ENCODE data around the gene POMGNT1.
A peak's percentile ranks its signal among the peaks of the same experiment; 100 is the strongest.
"Not testable (repeated sequence)": the region's sequence is repeated elsewhere in the genome, so short reads cannot be mapped to it uniquely, and the experiment has no call there.

POMGNT1 gene

DNA sequence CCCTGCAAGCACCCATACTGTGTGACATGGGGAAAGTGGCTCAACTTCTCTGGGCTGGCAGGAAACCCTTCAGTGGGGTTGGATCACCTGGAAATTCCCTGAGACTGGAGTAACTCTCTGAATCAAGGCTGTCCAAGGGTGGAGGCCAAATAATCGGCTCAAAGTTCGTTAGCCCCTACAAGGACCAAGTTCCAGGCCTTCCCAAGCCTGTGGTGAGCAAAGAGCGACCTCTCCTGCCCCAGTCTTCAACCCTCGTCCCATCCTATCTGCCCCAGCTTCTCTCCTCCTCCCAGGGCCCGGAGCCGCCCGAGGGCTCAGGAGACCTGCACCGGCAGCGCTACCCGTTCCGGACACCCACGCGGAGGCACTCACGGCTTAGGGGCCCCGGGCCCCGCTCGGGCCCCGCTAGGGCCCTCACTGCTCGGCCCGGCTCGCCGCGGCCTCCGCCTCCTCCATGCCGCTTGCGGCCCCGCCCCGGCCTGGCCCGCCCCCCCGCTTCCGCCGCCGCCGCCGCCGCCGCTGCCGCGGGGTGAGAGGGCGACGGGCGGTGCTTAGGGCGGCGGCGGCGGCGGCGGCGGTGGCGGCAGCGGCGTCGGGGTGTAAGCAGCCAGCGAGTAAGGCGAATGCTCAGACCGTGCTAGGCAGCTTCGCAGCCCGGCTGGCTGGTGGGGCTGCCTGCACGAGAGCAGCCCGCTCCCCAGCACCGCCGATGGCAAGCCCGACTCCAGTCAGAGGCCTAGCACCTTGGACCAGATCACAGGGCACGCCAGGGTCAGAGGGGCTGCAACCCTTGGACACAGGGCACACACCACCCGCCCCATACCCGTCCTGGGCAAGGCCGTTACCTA is at the start of gene POMGNT1:
Gene POMGNT1, minus strand, starts transcription at position 471 of the 848 bp plus-strand sequence. CDS start 613 bp downstream, outside the sequence.
- peak within 1 kb of the TSS; percentile 81 for H3K4me3 Mint-ChIP-seq
- peak; percentile 81 for DNase-seq
- H3K27me3 Mint-ChIP-seq = peaks cover 4% of the 10 kb centered on the region
- no peaks in the 10 kb centered on the region for H3K9me3 Mint-ChIP-seq
- H3K36me3 Mint-ChIP-seq = no peaks in the 10 kb centered on the region
- CTCF ChIA-PET = interaction anchor here (1.2 to 1.6 kb wide), 2 partner anchors 20 to 24 kb away, joined by 4 read pairs; no protein-coding TSS in a partner anchor
- peak within 1 kb of the TSS; percentile 75 for H3K27ac Mint-ChIP-seq
- peaks cover 30% of the 10 kb centered on the region for H3K4me1 Mint-ChIP-seq

DNA sequence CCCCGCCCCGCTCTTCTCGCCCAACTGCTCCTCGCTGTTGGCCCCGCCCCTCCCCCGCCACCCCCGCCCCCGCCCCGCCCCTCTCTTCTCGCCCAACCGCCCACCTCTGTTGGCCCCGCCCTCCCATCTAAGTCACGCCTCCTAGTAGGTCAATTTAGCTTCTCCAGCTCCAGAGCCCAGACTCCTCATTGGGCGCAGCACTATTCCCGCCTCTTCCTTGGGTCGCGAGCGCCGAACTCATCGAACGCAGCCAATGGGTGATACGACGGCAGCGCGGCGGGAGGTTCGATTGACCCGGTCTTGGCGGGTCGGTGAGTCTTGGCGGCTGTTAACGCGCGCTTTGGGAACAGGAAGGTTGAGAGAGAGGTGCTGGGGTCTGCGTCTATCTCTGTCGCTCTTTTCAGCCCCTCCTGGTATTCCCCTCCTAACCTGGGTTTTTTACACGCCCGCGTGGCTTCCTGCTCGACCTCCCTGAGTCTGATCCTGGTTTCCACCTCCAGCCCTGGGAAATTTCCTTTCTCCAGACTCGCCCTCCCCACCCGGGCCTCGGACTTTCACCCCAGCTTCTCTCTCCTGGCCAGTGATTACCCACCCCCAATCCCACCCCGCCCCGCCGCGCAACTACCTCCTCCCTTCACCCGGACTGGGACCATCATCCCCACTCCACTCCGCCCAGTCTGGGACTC is 49.3 kb upstream of the POMGNT1 start, which contains the start of gene RAD54L:
Gene RAD54L, plus strand, starts transcription at position 328 of the 686 bp plus-strand sequence. CDS start 643 bp downstream, outside the sequence.
- peak within 1 kb of the TSS; percentile 88 for H3K27ac Mint-ChIP-seq

DNA sequence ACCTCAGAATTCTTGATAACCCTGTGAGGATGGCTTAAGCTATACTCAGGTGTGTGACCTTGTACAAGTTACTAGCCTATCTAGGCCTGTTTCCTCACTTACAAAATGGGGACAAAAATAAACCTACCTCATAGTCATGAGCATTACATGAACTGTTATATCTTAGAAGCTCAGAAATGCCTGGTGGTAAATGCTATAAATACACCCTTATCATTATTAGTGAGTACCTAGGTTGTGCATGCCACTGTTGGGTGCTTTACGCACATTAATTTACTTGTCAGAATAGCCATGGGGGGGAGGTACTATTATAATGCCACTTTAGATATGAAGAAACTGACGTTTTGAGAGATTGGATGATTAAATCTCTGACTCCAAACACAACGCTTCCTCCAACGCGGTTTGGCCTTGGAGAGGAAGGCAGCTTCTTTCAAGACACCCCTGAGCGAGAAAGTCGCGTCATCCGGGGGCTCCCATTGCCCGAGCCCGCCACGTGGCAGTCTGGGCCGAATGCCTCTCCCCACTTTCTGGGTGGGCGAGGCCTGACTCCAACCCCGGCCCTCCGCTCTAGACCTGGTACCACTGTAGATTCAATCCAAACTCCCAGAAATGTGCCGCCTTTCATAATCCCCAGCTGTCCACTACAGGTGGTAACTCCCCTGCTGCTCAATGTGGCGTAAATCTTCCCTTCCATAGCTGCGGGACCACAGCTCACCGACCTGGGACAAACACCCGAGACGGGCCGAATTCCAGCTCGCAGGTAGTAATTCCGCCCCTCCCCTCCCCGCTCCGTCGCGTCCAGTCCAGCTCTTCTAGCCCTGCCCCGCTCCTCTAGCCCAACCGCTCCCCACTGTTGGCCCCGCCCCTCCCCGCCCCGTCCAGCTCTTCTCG is 48.6 kb upstream of the POMGNT1 start:
- no peaks in the 10 kb centered on the region for H3K9me3 Mint-ChIP-seq
- peak overlapping the region; percentile 85 for H3K27ac Mint-ChIP-seq
- DNase-seq = peak; percentile 76

More for the DNA sequence above, 49.3 kb upstream of the POMGNT1 start, which contains the start of gene RAD54L:
- DNase-seq = peak; percentile 98
- Mint-ChIP-seq H3K4me3 (peak within 1 kb of the TSS; percentile 96), H3K4me1 (peaks cover 47% of the 10 kb centered on the region), H3K36me3 (peaks cover 33% of the 10 kb centered on the region), H3K9me3 (no peaks in the 10 kb centered on the region), H3K27me3 (peaks cover 5% of the 10 kb centered on the region)
- CTCF ChIA-PET = interaction anchor here (1.1 to 4.7 kb wide), 5 partner anchors 16 to 101 kb away, joined by 3 to 58 read pairs (median 4); no protein-coding TSS in a partner anchor

DNA sequence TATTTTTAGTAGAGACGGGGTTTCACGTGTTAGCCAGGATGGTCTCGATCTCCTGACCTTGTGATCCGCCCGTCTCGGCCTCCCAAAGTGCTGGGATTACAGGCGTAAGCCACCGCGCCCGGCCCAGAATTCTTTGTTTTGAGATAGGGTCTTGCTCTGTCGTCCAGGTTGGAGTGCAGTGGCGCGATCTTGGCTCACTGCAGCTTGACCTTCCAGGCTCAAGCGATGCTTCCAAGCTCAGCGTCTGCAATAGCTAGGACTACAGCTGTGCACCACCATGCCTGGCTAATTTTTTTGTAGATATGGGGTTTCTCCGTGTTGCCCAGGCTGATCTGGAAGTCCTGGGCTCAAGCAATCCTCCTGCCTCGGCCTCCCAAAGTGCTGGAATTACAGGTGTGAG is 47.9 kb upstream of the POMGNT1 start:
- CTCF ChIA-PET = interaction anchor here (0.8 to 4.7 kb wide), 7 partner anchors 19 to 102 kb away, joined by 3 to 58 read pairs (median 4); no protein-coding TSS in a partner anchor
- Mint-ChIP-seq H3K4me3 (peak overlapping the region; percentile 96), H3K4me1 (peaks cover 37% of the 10 kb centered on the region), H3K36me3 (peaks cover 19% of the 10 kb centered on the region)
- not testable (repeated sequence) for H3K27me3 Mint-ChIP-seq, H3K27ac Mint-ChIP-seq, DNase-seq, H3K9me3 Mint-ChIP-seq

More for the DNA sequence above, 48.6 kb upstream of the POMGNT1 start:
- Mint-ChIP-seq H3K4me1 (peaks cover 39% of the 10 kb centered on the region), H3K4me3 (peak overlapping the region; percentile 96), H3K27me3 (peaks cover 5% of the 10 kb centered on the region), H3K36me3 (peaks cover 25% of the 10 kb centered on the region)
- CTCF ChIA-PET = interaction anchor here (0.7 to 4.7 kb wide), 9 partner anchors 15 to 101 kb away, joined by 3 to 58 read pairs (median 4); no protein-coding TSS in a partner anchor

DNA sequence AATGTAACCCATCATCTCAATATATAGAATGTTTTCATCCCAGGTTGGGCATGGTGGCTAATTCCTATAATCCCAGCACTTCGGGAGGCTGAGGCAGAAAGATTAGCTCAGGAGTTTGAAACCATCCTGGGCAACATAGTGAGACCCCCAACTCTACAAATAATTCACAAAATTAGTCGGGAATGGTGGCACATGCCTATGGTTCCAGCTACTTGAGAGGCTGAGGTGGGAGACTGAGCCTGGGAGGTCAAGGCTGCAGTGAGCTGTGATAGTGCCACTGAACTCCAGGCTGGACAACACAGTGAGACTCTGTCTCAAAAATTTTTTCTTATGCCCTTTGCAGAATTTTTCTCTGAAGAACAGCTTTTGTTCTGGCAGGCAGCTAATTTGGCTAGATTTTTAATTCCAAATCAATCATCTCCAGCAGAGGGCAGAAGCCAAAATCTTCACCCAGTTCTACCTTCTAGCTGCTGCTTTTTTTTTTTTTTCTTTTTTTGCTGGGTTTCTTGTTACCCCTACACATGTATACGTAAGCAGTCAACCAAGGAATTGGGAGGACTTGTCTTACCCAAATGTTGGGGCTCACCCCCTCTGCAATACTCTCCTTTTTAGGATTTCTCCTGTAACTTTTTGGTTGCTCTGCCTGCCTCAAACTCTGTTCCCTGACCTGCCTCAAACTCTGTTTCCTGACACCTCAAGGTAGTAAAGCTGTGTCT is 46.6 kb upstream of the POMGNT1 start:
- no peak for DNase-seq
- peak overlapping the region; percentile 69 for H3K27ac Mint-ChIP-seq
- CTCF ChIA-PET = interaction anchor here (0.6 to 4.7 kb wide), 19 partner anchors 9 to 1186 kb away, joined by 3 to 58 read pairs (median 4); partner anchors contain the start of genes LRRC41 and UQCRH
- H3K9me3 Mint-ChIP-seq = no peaks in the 10 kb centered on the region
- peaks cover 13% of the 10 kb centered on the region for H3K36me3 Mint-ChIP-seq
- H3K4me3 Mint-ChIP-seq = no peak overlapping the region
- H3K4me1 Mint-ChIP-seq = peaks cover 30% of the 10 kb centered on the region
- H3K27me3 Mint-ChIP-seq = peaks cover 5% of the 10 kb centered on the region

DNA sequence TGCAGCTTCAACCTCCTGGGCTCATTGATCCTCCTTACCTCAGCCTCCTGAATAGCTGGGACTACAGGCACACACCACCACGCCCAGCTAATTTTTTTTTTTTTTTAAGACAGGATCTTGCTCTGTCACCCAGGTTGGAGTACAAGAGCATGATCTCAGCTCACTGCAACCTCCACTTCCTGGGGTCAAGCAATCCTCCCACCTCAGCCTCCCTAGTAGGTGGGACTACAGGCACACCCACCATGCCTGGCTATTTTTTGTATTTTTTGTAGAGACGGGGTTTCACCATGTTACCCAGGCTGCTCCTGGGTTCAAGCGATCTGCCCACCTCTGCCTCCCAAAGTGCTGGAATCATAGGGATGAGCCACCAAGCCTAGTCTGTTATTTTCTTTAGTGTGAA is 45.6 kb upstream of the POMGNT1 start:
- peaks cover 20% of the 10 kb centered on the region for H3K4me1 Mint-ChIP-seq
- not testable (repeated sequence) for H3K27ac Mint-ChIP-seq, H3K4me3 Mint-ChIP-seq, H3K27me3 Mint-ChIP-seq, DNase-seq, H3K9me3 Mint-ChIP-seq, H3K36me3 Mint-ChIP-seq
- CTCF ChIA-PET = interaction anchor here (0.6 to 4.7 kb wide), 4 partner anchors 20 to 104 kb away, joined by 3 to 58 read pairs (median 8); no protein-coding TSS in a partner anchor

DNA sequence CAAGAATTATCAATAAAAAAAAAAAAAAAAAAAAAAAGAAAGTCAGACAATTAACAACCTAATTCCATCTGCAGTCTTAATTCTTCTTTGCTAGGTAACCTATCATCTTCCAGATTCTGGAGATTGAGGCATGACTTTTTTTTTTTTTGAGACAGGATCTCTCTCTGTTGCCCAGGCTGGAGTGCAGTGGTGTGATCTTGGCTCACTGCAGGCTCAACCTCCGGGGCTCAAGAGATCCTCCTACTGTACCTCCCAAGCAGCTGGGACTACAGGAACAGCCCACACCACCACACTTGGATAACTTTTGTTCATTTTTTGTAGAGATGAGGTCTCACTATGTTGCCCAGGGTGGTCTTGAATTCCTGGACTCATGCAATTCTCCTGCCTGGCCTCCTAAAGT is 44.7 kb upstream of the POMGNT1 start:
- CTCF ChIA-PET = interaction anchor here (4.7 kb wide), 1 partner anchor 105 kb away, joined by 58 read pairs; no protein-coding TSS in a partner anchor
- Mint-ChIP-seq H3K27me3 (peaks cover 5% of the 10 kb centered on the region), H3K27ac (no peak overlapping the region), H3K4me3 (no peak overlapping the region), H3K36me3 (no peaks in the 10 kb centered on the region), H3K4me1 (peaks cover 11% of the 10 kb centered on the region), H3K9me3 (peaks cover 2% of the 10 kb centered on the region)
- no peak for DNase-seq

DNA sequence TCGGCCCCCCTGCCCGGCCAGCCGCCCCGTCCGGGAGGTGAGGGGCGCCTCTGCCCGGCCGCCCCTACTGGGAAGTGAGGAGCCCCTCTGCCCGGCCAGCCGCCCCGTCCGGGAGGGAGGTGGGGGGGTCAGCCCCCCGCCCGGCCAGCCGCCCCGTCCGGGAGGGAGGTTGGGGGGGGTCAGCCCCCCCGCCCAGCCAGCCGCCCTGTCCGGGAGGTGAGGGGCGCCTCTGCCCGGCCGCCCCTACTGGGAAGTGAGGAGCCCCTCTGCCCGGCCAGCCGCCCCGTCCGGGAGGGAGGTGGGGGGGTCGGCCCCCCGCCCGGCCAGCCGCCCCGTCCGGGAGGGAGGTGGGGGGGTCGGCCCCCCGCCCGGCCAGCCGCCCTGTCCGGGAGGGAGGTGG is 43.5 kb upstream of the POMGNT1 start:
- H3K27ac Mint-ChIP-seq, H3K4me1 Mint-ChIP-seq, H3K9me3 Mint-ChIP-seq, H3K4me3 Mint-ChIP-seq, H3K36me3 Mint-ChIP-seq, H3K27me3 Mint-ChIP-seq, DNase-seq, CTCF ChIA-PET: not testable (repeated sequence)

DNA sequence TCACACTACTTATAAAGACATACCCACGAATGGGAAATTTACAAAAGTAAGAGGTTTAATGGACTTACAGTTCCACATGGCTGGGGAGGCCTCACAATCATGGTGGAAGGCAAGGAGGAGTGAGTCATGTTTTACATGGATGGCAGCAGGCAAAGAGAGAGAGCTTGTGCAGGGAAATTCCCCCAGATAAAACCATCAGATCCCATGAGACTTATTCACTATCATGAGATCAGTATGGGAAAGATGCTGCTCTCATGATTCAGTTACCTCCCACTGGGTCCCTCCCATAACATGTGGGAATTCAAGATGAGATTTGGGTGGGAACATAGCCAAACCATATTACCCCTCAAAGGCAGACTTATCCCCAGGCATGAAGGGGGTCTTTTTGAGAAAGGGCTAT is 40.6 kb upstream of the POMGNT1 start:
- not testable (repeated sequence) for H3K36me3 Mint-ChIP-seq, DNase-seq, H3K27ac Mint-ChIP-seq, H3K4me1 Mint-ChIP-seq, H3K4me3 Mint-ChIP-seq, H3K27me3 Mint-ChIP-seq, H3K9me3 Mint-ChIP-seq
- CTCF ChIA-PET = interaction anchor here (1.5 kb wide), 1 partner anchor 15 kb away, joined by 6 read pairs; no protein-coding TSS in a partner anchor

DNA sequence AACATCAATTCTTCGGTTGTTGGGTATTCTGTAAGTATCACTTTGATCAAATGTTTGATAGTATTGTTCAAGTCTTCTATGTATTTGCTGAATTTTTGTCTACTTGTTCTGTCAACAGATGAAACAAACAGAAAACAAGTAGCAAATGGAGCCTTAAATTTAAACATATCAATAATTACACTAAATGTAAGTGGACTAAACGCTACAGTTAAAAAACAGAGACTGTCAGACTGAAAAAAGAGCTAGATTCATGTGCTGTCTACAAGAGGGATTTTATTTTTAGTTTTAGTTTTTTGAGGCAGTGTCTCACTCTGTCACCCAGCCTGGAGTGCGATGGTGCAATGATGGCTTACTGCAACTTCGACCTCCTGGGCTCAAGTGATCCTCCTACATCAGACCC is 38.6 kb upstream of the POMGNT1 start:
- H3K27me3 Mint-ChIP-seq = no peaks in the 10 kb centered on the region
- no peak overlapping the region for H3K27ac Mint-ChIP-seq
- DNase-seq = no peak
- peaks cover 3% of the 10 kb centered on the region for H3K4me1 Mint-ChIP-seq
- no peak overlapping the region for H3K4me3 Mint-ChIP-seq
- CTCF ChIA-PET = no interaction called here
- H3K36me3 Mint-ChIP-seq = no peaks in the 10 kb centered on the region
- peaks cover 4% of the 10 kb centered on the region for H3K9me3 Mint-ChIP-seq

DNA sequence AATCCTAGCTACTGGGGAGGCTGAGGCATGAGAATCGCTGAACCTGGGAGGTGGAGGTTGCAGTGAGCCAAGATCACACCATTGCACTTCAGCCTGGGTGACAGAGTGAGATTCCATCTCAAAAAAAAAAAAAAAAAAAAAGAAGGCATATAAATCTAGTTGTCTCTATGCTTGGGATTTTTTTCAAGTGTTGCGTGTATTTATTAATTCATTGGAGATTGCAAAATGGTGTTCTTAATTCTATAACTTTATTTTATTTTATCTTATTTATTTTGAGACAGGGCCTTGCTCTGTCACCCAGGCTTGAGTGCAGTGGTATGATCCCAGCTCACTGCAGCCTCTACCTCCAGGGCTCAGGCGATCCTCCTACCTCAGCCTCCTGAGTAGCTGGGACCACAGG is 33.0 kb upstream of the POMGNT1 start:
- H3K27me3 Mint-ChIP-seq, H3K27ac Mint-ChIP-seq, DNase-seq, H3K4me1 Mint-ChIP-seq, H3K9me3 Mint-ChIP-seq, H3K36me3 Mint-ChIP-seq, H3K4me3 Mint-ChIP-seq: not testable (repeated sequence)
- CTCF ChIA-PET = interaction anchor here (0.9 to 2.0 kb wide), 2 partner anchors 8 to 16 kb away, joined by 4 to 15 read pairs; no protein-coding TSS in a partner anchor

DNA sequence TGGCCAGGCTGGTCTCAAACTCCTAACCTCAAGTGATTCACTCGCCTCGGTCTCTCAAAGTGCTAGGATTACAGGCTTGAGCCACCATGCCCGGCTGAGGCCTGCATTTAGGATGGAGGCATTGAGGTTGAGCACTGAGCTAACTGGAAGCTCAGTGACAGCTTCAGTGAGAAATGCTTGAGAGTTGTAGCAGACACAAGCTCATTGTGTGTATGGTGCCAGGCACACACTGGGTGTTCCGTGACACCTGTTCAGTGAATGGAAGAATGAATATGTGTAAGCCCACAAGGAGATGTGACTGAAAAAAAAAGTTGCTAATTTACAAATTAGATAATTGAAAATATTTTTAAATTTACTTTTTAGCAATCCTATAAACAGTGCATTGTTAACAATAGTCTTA is 26.7 kb upstream of the POMGNT1 start:
- H3K4me1 Mint-ChIP-seq = peaks cover 9% of the 10 kb centered on the region
- H3K9me3 Mint-ChIP-seq = no peaks in the 10 kb centered on the region
- H3K27me3 Mint-ChIP-seq = peaks cover 11% of the 10 kb centered on the region
- H3K27ac Mint-ChIP-seq = no peak overlapping the region
- CTCF ChIA-PET = interaction anchor here (3.0 kb wide), 1 partner anchor 189 kb away, joined by 42 read pairs; no protein-coding TSS in a partner anchor
- no peak for DNase-seq
- H3K4me3 Mint-ChIP-seq = no peak overlapping the region
- no peaks in the 10 kb centered on the region for H3K36me3 Mint-ChIP-seq

All from activated naive CD4-positive, alpha-beta T cell treated with anti-CD3 and anti-CD28 coated beads, Interleukin-2, amount 10 ng/mL, durations not matched to agents 7 days and 5 days (primary cell).